ENCODE data around the gene ASGR2. TPM values are rescaled to one million over a fixed set of nuclear protein-coding genes. Genes with fewer than 3 reads are reported as not detected.
"Not testable (repeated sequence)": the region's sequence is repeated elsewhere in the genome, so short reads cannot be mapped to it uniquely, and the experiment has no call there.

ASGR2 gene
- total RNA-seq, 4 donors from 2014 or later: 3.4 to 11.8 (median 6.8) TPM

DNA sequence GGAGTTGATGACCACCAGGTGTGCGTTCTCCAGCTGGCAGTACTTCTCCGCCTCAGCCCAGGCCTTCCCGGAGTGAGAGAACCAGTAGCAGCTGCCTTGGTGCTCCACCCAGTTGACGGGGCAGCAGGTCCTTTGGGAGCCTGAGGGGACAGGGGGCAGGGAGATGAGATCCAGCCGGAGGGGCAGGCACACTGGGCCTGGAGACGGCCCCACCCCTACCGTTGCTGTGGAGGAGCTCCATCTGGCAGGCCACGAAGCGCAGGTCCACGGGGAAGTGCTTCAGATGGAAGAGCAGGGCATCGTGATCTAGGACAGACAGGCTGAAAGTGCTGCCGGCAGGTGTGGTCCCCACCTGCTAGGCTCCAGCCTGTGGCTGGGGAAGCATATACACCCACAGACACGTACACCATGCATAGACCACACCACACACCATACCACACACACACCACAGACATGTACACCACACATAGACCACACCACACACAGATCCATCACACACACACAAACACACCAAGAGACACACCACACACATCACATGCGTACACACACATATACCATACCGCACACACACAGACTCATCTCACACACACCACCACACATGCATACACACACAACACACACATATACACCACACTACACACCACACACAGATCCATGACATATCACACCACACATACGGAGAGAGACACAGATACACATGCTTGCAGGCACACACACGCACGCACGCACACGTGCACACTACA lies 7.4 kb downstream of the ASGR2 start:
- peaks cover 24% of the 10 kb centered on the region for H3K27me3 ChIP-seq
- H3K4me1 ChIP-seq: no peaks in the 10 kb centered on the region
- no peaks in the 10 kb centered on the region for H3K9me3 ChIP-seq
- no peaks in the 10 kb centered on the region for H3K36me3 ChIP-seq
- H3K27ac ChIP-seq: no peak overlapping the region
- no peak for DNase-seq (ENCODE audit: low spot score in 2 of 2)
- WGBS: 67% methylated on average over 14 of the region's 20 CpGs
- H3K4me3 ChIP-seq: no peak overlapping the region
- TF ChIP-seq POLR2AphosphoS5 (IDR thresholded peaks at IDR 0.05): no peak
- TF ChIP-seq POLR2A (IDR thresholded peaks at IDR 0.05): no peak
- TF ChIP-seq, protein P1, sequence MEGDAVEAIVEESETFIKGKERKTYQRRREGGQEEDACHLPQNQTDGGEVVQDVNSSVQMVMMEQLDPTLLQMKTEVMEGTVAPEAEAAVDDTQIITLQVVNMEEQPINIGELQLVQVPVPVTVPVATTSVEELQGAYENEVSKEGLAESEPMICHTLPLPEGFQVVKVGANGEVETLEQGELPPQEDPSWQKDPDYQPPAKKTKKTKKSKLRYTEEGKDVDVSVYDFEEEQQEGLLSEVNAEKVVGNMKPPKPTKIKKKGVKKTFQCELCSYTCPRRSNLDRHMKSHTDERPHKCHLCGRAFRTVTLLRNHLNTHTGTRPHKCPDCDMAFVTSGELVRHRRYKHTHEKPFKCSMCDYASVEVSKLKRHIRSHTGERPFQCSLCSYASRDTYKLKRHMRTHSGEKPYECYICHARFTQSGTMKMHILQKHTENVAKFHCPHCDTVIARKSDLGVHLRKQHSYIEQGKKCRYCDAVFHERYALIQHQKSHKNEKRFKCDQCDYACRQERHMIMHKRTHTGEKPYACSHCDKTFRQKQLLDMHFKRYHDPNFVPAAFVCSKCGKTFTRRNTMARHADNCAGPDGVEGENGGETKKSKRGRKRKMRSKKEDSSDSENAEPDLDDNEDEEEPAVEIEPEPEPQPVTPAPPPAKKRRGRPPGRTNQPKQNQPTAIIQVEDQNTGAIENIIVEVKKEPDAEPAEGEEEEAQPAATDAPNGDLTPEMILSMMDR (IDR thresholded peaks at IDR 0.05): no peak

DNA sequence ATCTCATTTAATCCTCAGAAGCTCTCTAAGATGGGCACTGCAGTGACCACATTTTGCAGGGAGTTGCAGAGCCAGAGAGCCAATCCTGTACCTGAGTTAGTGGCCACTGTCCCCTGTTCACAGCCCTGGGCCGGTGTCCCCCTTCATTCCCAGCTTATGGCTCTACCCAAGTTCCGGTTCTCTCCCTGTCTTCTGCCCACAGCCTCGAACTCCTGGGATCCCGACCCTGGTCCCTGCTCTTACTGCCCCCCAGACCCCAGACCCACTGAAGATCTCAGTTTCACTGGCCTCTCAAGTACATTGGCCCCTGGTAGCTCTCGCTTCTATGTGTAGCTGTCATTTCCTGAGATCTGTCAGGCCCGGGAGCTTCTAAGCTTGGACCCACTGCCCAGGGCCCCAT lies 12.2 kb downstream of the ASGR2 start:
- Histone ChIP-seq H3K4me1 (no peaks in the 10 kb centered on the region), H3K27me3 (peaks cover 27% of the 10 kb centered on the region), H3K4me3 (no peak overlapping the region), H3K27ac (no peak overlapping the region), H3K9me3 (no peaks in the 10 kb centered on the region), H3K36me3 (no peaks in the 10 kb centered on the region)
- TF ChIP-seq POLR2A (IDR thresholded peaks at IDR 0.05): no peak
- no peak for TF ChIP-seq POLR2AphosphoS5 (IDR thresholded peaks at IDR 0.05)
- no peak for TF ChIP-seq EP300 (IDR thresholded peaks at IDR 0.05)
- no peak for DNase-seq (ENCODE audit: low spot score in 2 of 2)
- WGBS: 67% methylated on average over 6 of the region's 6 CpGs

DNA sequence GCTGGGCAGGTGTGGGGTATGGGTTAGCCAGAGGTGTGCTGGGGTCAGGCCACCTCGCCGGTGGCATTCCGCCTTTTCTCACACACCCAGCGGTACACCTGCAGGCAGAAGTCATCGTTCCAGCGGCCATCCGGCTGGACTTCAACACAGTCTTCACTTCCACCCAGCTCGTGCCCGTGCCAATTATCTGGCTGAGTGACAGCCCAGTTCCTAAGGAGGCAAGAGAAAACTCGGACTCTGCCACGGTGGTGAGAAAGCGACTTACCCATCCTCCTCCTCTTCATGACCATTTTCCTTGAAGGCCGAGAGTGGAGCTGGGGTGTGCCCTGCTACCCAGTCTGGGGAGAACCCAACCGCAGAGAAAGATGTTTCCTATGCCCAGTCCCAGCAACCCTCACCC lies 13.1 kb downstream of the ASGR2 start:
- no peak for DNase-seq (ENCODE audit: low spot score in 2 of 2)

DNA sequence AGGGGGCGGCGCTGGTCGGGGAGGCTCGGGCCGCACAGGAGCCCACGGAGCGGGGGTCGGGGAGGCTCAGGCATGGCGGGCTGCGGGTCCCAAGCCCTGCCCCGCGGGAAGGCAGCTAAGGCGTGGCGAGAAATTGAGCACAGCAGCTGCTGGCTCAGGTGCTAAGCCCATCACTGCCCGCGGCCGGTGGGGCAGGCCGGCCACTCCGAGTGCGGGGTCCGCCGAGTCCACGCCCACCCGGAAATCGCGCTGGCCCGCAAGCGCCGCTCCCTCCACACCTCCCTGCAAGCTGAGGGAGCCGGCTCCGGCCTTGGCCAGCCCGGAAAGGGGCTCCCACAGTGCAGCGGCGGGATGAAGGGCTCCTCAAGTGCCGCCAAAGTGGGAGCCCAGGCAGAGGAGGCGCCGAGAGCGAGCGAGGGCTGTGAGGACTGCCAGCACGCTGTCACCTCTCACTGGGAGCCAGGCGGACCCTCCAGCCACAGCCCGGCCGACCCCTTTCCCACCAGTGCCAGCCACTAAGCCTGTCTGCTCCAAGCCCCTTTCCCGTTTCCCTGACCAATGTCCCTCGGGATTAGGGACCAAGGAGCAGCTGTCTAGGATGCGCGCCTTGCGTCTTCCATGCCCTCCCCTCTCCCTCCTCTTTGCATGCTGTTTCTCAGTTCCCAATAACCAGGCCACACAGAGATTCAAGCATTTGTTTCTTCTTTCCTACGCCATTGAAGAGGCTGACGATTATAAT lies 13.8 kb downstream of the ASGR2 start:
- WGBS: 90% methylated on average over 19 of the region's 50 CpGs
- H3K4me1 ChIP-seq; H3K36me3 ChIP-seq; DNase-seq (ENCODE audit: low spot score in 2 of 2); H3K27ac ChIP-seq; H3K4me3 ChIP-seq; H3K9me3 ChIP-seq: not testable (repeated sequence)
- H3K27me3 ChIP-seq: peaks cover 27% of the 10 kb centered on the region

More for the DNA sequence above, 13.1 kb downstream of the ASGR2 start:
- peaks cover 27% of the 10 kb centered on the region for H3K27me3 ChIP-seq
- 87% methylated on average over 14 of the region's 14 CpGs for WGBS
- H3K4me1 ChIP-seq: no peaks in the 10 kb centered on the region
- TF ChIP-seq, protein P1 (IDR thresholded peaks at IDR 0.05): no peak
- no peak for TF ChIP-seq EP300 (IDR thresholded peaks at IDR 0.05)
- no peak for TF ChIP-seq POLR2AphosphoS5 (IDR thresholded peaks at IDR 0.05)
- TF ChIP-seq POLR2A (IDR thresholded peaks at IDR 0.05): no peak
- no peak overlapping the region for H3K4me3 ChIP-seq
- no peaks in the 10 kb centered on the region for H3K36me3 ChIP-seq
- H3K9me3 ChIP-seq: no peaks in the 10 kb centered on the region
- H3K27ac ChIP-seq: no peak overlapping the region

DNA sequence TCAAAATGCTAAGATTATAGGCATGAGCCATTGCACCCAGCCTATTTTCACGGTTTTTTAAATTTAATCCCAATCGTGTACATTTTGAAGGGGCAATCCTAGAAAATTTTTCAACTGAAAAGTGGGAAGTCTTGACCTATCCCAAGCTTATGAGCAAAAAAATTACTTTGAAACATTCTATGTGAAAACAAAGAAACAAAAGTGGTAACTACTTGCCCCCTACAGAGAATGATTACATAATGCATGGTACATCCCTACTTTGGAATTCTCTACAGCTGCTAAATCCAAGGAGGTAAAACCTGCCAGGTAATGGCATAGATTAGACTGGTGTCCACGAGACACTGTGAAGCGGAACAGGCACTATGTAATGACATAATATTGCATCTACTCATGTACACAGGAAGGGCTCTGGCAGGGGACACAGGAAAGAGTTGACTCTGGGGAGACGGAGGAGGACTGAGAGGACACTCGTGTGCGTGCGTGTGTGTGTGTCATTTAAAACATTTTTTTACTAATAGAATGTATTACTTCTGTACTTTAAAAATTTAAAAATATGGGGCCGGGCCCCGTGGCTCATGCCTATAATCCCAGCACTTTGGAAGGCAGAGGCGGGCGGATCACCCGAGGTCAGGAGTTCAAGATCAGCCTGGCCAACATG lies 15.7 kb downstream of the ASGR2 start:
- H3K27ac ChIP-seq: no peak overlapping the region
- 76% methylated on average over 13 of the region's 13 CpGs for WGBS
- no peaks in the 10 kb centered on the region for H3K9me3 ChIP-seq
- no peaks in the 10 kb centered on the region for H3K36me3 ChIP-seq
- H3K27me3 ChIP-seq: peaks cover 32% of the 10 kb centered on the region
- H3K4me1 ChIP-seq: no peaks in the 10 kb centered on the region
- DNase-seq (ENCODE audit: low spot score in 2 of 2): no peak
- TF ChIP-seq POLR2AphosphoS5 (IDR thresholded peaks at IDR 0.05) (no peak), POLR2A (IDR thresholded peaks at IDR 0.05) (no peak), EP300 (IDR thresholded peaks at IDR 0.05) (no peak)
- TF ChIP-seq, protein P1 (IDR thresholded peaks at IDR 0.05): no peak
- no peak overlapping the region for H3K4me3 ChIP-seq

DNA sequence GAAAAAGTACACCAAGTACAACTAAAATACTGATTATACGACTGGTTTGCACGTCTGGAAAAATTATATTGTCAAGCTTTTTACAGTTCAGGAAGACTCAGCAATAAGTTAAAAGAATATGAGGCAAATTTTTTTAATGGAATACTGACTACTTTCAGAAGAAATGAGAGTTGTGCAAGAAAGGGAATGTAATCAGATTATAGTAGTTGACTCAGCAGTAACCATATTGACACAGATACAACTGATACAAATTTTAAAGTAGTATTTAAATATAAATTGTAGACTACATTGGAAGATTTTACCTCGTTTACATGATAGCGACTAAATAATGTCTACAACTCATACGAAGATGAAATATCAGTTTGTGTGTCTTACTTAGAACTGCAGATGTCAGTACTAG lies 16.7 kb downstream of the ASGR2 start:
- no peaks in the 10 kb centered on the region for H3K9me3 ChIP-seq
- no peak overlapping the region for H3K4me3 ChIP-seq
- TF ChIP-seq EP300 (IDR thresholded peaks at IDR 0.05) (no peak), POLR2A (IDR thresholded peaks at IDR 0.05) (no peak), POLR2AphosphoS5 (IDR thresholded peaks at IDR 0.05) (no peak)
- TF ChIP-seq, protein P1 (IDR thresholded peaks at IDR 0.05): no peak
- DNase-seq (ENCODE audit: low spot score in 2 of 2): no peak
- H3K4me1 ChIP-seq: no peaks in the 10 kb centered on the region
- H3K27me3 ChIP-seq: peaks cover 31% of the 10 kb centered on the region
- H3K27ac ChIP-seq: no peak overlapping the region
- no peaks in the 10 kb centered on the region for H3K36me3 ChIP-seq
- 57% methylated on average over 5 of the region's 5 CpGs for WGBS
